K562 (cell line): ENCODE measurements around the gene NFIC. TPM values are rescaled to one million over a fixed set of nuclear protein-coding genes. Genes with fewer than 3 reads are reported as not detected.

Experiments used
- DIDO1 ChIP-seq: fragments of 450-650 bp; IDR thresholded peaks from 2 replicates; pipeline ENCODE4 v1.6.1; 2016; ENCODE audit warnings: low read depth, missing biosample characterization, missing genetic modification characterization
- HNRNPLL ChIP-seq: fragments of 200-400 bp; formaldehyde crosslinking; IDR thresholded peaks from 2 replicates; pipeline ENCODE4 v1.6.1; 2017; ENCODE audit warnings: low read length, low read depth, mild to moderate bottlenecking; ENCODE audit not compliant: poor library complexity, severe bottlenecking
- JUND ChIP-seq, 2 experiments: IDR thresholded peaks; 2 replicates in 1 of 2; 3 replicates in 1 of 2; pipeline ENCODE4 v1.6.1; 2011; ENCODE audit warnings: borderline replicate concordance in 2 of 2, low read depth in 2 of 2, low read length in 2 of 2, improper control_type of control experiment in 1 of 2, missing biosample characterization in 1 of 2, missing genetic modification characterization in 1 of 2, missing genetic modification reagents in 1 of 2
- MAZ ChIP-seq, 2 experiments: fragments of 450-650 bp in 1 of 2; sonication (generic) in 1 of 2; formaldehyde crosslinking; IDR thresholded peaks in 1 of 2; conservative IDR thresholded peaks in 1 of 2; 2 replicates each; pipeline versions ENCODE4 v1.4.0 to v1.5.0; 2020; ENCODE audit warnings: mild to moderate bottlenecking in 1 of 2, missing genetic modification reagents in 1 of 2
- NUFIP1 ChIP-seq: fragments of 450-650 bp; IDR thresholded peaks from 2 replicates; pipeline ENCODE4 v1.6.1; 2018; ENCODE audit not compliant: partially characterized antibody
- ZNF263 ChIP-seq: sonication (generic); formaldehyde crosslinking; IDR thresholded peaks from 2 replicates; pipeline ENCODE4 v1.8.0; 2022; ENCODE audit warnings: mild to moderate bottlenecking, missing genetic modification reagents, borderline replicate concordance
- polyA plus RNA-seq, 8 experiments: library from polyadenylated mRNA; depleted of rRNA in 4 of 8; stranded (reverse) in 5 of 8; unstranded in 3 of 8; fragments of >200 nt; fragmentation: Nextera tagmentation in 2 of 8; fragmentation: Illumina TruSeq in 1 of 8; extraction: Ambion mirVana in 2 of 8; extraction: Trizol in 1 of 8; gene quantifications; 2 replicates each; pipeline versions ENCODE4 v1.2.1 to v1.2.3, GENCODE V29; 2011 to 2014; ENCODE audit warnings: inconsistent platforms in 1 of 8, missing spikeins in 1 of 8
- total RNA-seq, 7 experiments: library from RNA; depleted of rRNA in 6 of 7; stranded (reverse); fragments of >200 nt in 6 of 7; fragmentation: Illumina TruSeq in 2 of 7; extraction: Trizol in 2 of 7; gene quantifications; 2 replicates each; pipeline versions ENCODE4 v1.2.1 to v1.2.3, GENCODE V29; 2011 to 2021; ENCODE audit warnings: low replicate concordance in 1 of 7
- TF ChIP-seq, protein P1 (sequence below): fragments of 250-450 bp; sonication (Bioruptor Pico); IDR thresholded peaks from 2 replicates; pipeline ENCODE4 v1.5.0; 2020; ENCODE audit warnings: mild to moderate bottlenecking, borderline replicate concordance
- TF ChIP-seq, protein P2 (sequence below): conservative IDR thresholded peaks from 2 replicates; pipeline ENCODE4 v1.6.1; 2011; ENCODE audit warnings: low read depth, mild to moderate bottlenecking, low read length; ENCODE audit not compliant: control insufficient read depth
- TF ChIP-seq, protein P3 (sequence below): sonication (generic); formaldehyde crosslinking; IDR thresholded peaks from 2 replicates; pipeline ENCODE4 v1.8.1; 2023; ENCODE audit warnings: mild to moderate bottlenecking, missing genetic modification reagents
- TF ChIP-seq, protein P4 (sequence below): IDR thresholded peaks from 2 replicates; pipeline ENCODE4 v1.6.1; 2011; ENCODE audit warnings: borderline replicate concordance, low read depth, mild to moderate bottlenecking, moderate library complexity, low read length; ENCODE audit not compliant: insufficient read depth, poor library complexity, severe bottlenecking
- TF ChIP-seq, protein P5 (sequence below): sonication (generic); formaldehyde crosslinking; IDR thresholded peaks from 2 replicates; pipeline ENCODE4 v1.8.0; 2022; ENCODE audit warnings: mild to moderate bottlenecking, missing genetic modification reagents, borderline replicate concordance
- TF ChIP-seq, protein P6 (sequence below): fragments of 450-650 bp; formaldehyde crosslinking; IDR thresholded peaks from 2 replicates; pipeline ENCODE4 v1.4.0; 2020; ENCODE audit warnings: mild to moderate bottlenecking, moderate library complexity

Gene NFIC
- total and polyA plus RNA-seq, 9 of the 15 experiments (the other 6 are each of a cell fraction or from before 2014, with no cell fraction given) = 0.71 to 62.1 (median 6.9) TPM

DNA sequence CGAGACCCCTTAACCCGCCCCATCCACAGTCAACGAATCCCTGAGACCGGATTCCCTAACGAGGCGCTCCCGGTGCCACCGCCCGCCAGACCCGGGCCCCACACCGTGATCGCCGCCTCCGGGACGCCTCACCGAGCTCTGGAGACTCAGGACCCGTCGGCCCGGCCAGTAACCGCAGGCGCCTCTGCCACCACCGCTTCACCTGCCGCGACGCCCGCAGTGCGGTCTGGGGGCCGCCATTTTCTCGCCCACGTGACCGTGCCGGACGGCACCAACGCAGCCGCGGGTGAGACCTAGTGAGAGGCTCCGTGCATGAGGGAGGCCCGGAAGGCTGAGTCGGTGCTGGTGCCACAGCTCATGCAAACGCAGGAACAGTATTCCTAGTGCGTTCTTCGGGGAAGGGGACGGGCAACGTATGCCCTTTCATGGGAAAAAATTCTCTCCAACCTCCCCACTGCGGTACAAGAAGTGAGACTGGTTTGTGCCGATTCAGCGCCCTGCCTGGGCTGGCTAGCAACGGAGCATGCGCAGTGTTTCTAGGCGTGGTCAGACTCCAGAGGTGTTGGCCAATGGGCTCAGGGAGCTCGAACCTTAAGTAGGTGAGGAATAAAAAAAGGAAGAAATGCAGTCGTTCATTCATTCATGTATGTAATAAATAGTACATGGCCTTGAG lies 134.2 kb downstream of the NFIC start, which contains the start of gene DOHH (continued):
- TF ChIP-seq, protein P1, sequence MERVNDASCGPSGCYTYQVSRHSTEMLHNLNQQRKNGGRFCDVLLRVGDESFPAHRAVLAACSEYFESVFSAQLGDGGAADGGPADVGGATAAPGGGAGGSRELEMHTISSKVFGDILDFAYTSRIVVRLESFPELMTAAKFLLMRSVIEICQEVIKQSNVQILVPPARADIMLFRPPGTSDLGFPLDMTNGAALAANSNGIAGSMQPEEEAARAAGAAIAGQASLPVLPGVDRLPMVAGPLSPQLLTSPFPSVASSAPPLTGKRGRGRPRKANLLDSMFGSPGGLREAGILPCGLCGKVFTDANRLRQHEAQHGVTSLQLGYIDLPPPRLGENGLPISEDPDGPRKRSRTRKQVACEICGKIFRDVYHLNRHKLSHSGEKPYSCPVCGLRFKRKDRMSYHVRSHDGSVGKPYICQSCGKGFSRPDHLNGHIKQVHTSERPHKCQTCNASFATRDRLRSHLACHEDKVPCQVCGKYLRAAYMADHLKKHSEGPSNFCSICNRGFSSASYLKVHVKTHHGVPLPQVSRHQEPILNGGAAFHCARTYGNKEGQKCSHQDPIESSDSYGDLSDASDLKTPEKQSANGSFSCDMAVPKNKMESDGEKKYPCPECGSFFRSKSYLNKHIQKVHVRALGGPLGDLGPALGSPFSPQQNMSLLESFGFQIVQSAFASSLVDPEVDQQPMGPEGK = no peak
- TF ChIP-seq, protein P2, sequence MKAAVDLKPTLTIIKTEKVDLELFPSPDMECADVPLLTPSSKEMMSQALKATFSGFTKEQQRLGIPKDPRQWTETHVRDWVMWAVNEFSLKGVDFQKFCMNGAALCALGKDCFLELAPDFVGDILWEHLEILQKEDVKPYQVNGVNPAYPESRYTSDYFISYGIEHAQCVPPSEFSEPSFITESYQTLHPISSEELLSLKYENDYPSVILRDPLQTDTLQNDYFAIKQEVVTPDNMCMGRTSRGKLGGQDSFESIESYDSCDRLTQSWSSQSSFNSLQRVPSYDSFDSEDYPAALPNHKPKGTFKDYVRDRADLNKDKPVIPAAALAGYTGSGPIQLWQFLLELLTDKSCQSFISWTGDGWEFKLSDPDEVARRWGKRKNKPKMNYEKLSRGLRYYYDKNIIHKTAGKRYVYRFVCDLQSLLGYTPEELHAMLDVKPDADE = peak; percentile 92
- TF ChIP-seq, protein P3, sequence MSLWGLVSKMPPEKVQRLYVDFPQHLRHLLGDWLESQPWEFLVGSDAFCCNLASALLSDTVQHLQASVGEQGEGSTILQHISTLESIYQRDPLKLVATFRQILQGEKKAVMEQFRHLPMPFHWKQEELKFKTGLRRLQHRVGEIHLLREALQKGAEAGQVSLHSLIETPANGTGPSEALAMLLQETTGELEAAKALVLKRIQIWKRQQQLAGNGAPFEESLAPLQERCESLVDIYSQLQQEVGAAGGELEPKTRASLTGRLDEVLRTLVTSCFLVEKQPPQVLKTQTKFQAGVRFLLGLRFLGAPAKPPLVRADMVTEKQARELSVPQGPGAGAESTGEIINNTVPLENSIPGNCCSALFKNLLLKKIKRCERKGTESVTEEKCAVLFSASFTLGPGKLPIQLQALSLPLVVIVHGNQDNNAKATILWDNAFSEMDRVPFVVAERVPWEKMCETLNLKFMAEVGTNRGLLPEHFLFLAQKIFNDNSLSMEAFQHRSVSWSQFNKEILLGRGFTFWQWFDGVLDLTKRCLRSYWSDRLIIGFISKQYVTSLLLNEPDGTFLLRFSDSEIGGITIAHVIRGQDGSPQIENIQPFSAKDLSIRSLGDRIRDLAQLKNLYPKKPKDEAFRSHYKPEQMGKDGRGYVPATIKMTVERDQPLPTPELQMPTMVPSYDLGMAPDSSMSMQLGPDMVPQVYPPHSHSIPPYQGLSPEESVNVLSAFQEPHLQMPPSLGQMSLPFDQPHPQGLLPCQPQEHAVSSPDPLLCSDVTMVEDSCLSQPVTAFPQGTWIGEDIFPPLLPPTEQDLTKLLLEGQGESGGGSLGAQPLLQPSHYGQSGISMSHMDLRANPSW (CRISPR knock-in tag) = peak; percentile 83; the same call in 1 of the 2 replicates
- TF ChIP-seq HNRNPLL = peak; percentile 29
- TF ChIP-seq ZNF263 = peak; percentile 58; the same call in 1 of the 2 replicates
- TF ChIP-seq, protein P4, sequence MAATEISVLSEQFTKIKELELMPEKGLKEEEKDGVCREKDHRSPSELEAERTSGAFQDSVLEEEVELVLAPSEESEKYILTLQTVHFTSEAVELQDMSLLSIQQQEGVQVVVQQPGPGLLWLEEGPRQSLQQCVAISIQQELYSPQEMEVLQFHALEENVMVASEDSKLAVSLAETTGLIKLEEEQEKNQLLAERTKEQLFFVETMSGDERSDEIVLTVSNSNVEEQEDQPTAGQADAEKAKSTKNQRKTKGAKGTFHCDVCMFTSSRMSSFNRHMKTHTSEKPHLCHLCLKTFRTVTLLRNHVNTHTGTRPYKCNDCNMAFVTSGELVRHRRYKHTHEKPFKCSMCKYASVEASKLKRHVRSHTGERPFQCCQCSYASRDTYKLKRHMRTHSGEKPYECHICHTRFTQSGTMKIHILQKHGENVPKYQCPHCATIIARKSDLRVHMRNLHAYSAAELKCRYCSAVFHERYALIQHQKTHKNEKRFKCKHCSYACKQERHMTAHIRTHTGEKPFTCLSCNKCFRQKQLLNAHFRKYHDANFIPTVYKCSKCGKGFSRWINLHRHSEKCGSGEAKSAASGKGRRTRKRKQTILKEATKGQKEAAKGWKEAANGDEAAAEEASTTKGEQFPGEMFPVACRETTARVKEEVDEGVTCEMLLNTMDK = no peak
- peak; percentile 98 for TF ChIP-seq NUFIP1
- peak; percentile 98 for TF ChIP-seq JUND (IDR thresholded peaks at IDR 0.05; ENCODE audit: borderline replicate concordance, low read depth, low read length)
- TF ChIP-seq JUND (tag; IDR thresholded peaks at IDR 0.05; ENCODE audit: borderline replicate concordance, low read depth, low read length) = peak; percentile 18; the same call in 2 of the 3 replicates
- peak; percentile 92 for TF ChIP-seq DIDO1 (tag)
- TF ChIP-seq, protein P5, sequence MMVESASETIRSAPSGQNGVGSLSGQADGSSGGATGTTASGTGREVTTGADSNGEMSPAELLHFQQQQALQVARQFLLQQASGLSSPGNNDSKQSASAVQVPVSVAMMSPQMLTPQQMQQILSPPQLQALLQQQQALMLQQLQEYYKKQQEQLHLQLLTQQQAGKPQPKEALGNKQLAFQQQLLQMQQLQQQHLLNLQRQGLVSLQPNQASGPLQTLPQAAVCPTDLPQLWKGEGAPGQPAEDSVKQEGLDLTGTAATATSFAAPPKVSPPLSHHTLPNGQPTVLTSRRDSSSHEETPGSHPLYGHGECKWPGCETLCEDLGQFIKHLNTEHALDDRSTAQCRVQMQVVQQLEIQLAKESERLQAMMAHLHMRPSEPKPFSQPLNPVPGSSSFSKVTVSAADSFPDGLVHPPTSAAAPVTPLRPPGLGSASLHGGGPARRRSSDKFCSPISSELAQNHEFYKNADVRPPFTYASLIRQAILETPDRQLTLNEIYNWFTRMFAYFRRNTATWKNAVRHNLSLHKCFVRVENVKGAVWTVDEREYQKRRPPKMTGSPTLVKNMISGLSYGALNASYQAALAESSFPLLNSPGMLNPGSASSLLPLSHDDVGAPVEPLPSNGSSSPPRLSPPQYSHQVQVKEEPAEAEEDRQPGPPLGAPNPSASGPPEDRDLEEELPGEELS (CRISPR knock-in tag) = peak; percentile 90
- TF ChIP-seq, protein P6, sequence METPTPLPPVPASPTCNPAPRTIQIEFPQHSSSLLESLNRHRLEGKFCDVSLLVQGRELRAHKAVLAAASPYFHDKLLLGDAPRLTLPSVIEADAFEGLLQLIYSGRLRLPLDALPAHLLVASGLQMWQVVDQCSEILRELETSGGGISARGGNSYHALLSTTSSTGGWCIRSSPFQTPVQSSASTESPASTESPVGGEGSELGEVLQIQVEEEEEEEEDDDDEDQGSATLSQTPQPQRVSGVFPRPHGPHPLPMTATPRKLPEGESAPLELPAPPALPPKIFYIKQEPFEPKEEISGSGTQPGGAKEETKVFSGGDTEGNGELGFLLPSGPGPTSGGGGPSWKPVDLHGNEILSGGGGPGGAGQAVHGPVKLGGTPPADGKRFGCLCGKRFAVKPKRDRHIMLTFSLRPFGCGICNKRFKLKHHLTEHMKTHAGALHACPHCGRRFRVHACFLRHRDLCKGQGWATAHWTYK = peak; percentile 46; the same call in 1 of the 2 replicates
- peak; percentile 60 to 72 for TF ChIP-seq MAZ (CRISPR knock-in tag; conservative IDR thresholded peaks at IDR 0.05 in 1 of 2, IDR thresholded peaks at IDR 0.05 in 1 of 2)
